NCI-H1694 (cell line): ENCODE measurements around the gene DMTF1.
"Not testable (repeated sequence)": the region's sequence is repeated elsewhere in the genome, so short reads cannot be mapped to it uniquely, and the experiment has no call there.

ENCODE experiments used
- DNase-seq: peaks from one replicate; lab custom pipeline; 2025; lab: John Stamatoyannopoulos, UW

Gene DMTF1

DNA sequence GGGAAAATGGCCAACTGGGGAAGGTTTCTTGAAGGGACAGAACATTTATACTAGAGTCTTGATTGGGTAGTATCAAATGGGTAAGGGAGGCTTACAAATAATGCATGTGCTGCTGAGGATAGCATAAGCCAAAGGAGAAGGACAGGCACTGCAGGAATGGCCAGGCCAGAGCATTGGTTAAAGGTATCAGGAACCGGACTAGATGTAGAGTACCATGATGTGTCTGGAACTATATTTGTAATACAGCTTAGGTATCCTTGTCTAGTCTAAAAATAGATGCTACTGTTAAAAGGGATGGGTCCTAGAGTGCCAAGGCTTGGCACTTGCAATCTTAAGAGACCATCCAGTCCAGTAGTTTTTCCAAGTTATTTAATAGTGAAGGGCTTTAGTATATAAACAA, 47.0 kb downstream of the DMTF1 start:
- DNase-seq, result no peak

DNA sequence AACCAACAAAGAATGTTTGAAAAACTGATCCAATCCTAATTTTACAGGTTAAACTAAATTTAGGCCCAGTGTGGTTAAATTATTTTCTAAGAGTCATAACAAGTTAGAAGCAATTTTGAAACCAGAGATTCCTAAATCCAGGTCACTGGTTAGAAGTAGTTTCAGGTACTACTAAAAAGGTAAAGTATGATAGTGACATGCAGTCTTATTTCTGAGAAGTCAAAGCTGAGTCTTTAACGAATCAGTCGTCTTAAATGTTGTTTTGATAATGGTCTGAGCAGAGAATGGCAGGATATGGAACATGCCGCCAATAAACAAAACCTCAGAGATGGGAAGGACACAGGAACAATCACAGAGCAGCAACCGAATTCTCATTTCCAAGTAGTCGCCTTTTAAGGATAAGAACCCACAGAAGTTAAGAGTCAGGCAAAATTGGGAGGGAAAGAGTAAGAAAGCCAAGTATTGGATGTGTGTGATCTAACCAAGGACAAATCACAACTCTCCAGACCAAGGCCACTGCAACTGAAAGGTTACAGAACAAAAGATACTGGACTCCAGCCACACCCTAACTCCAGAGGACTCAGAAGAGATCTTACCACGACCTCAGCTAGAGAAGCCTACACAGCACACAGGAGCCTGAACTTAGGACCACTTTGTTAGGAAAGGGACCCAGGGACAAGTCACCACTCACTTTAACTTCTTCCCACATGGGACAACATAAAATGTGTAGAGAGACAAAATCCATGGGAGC, 47.6 kb downstream of the DMTF1 start:
- no peak for DNase-seq

DNA sequence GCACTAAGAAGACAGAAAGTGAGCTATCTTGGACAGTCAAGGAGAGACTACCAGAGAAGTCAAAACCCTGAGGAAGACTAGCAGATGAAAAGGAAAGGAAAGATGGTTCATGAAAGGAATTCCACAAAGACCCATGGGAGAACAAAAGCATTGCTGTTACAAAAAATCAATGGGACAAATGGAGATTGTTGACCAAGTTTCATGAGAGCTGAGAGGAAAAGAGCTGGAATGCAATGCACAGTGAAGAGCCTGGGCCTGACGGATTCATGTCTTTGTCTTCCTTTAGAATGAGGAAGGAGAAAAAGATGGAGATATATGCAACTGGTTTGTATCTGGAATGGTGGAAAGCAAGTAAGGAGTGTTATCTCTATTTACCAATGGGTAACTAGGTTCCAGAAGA, 50.0 kb downstream of the DMTF1 start:
- no peak for DNase-seq

DNA sequence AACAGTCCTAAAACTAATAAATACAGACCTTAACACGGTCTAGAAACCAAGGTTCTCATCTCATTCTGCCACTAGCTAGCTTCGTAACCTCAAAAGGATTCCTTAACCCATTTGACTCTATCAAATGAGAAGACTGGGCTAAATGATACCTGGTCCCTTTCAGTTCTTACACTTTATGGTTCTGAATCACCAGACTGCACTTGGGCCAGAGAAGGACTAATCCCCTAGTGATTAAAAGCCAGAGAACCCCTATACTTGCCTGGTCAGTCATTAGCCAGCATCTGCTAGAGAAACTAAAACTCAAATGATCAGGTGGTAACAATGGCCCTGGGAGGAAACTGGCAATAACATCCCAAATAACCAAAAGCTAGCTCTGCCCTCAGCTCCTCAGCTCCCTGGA, 50.5 kb downstream of the DMTF1 start:
- no peak for DNase-seq

GRCh38 chr7:87203929-87204328, 51.7 kb downstream of the DMTF1 start:
- not testable (repeated sequence) for DNase-seq

GRCh38 chr7:87204933-87205332, 52.7 kb downstream of the DMTF1 start:
- DNase-seq, result no peak

- not testable (repeated sequence) for DNase-seq
Measured at GRCh38 chr7:87205701-87206100, 53.4 kb downstream of the DMTF1 start.

DNA sequence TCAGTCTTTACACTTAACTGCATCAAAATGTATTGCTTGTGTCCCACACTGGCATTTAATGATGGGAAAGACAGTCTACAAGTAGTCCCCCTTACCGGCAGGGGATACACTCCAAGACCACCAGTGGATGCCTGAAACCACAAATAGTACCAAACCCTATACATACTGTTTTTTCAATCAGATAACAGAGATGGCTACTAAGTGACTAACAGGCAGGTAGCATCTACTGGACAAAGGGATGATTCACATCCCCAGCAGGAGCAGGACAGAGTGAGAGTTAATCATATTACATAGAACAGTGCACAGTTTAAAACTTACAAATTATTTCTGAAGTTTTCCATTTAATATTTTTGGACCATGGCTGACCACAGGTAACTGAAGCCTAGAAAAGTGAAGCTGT, 54.1 kb downstream of the DMTF1 start:
- DNase-seq, result no peak

- no peak for DNase-seq
Measured at GRCh38 chr7:87209295-87209924, 57.2 kb downstream of the DMTF1 start.

DNA sequence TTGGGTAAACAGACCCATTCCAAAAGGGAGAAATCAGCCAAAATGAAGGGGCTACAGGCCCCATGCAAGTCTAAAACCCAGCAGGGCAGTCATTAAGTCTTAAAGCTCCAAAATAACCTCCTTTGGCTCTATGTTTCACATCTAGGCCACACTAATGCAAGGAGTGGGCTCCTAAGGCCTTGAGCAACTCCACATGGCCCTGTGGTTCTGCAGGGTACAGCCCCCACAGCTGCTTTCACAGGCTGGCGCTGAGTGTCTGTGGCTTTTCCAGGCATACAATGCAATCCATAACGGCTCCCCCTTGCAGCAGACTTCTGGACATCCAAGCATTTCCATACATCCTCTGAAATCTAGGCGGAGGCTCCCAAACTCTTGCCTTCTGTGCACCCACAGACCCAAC, 58.3 kb downstream of the DMTF1 start:
- no peak for DNase-seq

DNA sequence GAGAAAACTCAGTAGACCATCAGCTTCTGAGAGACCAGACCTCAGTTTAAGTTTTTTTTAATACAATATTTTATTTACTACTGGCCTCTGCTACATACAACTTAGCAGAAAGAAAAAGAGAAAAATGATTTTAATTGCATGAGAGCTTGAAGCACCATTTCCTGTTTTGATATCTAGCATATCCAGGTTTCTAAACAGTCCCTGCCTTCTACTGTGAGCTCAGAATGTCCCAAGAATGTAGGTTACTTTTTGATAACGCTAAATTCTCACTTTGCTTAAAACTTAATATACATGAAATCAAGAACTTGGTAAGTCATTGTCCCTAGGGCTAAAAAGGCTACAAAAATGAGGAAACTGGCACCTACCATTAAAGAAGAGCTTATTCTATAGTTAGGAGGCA, 60.2 kb downstream of the DMTF1 start:
- no peak for DNase-seq

GRCh38 chr7:87213252-87213651, 61.0 kb downstream of the DMTF1 start:
- DNase-seq, result no peak

DNA sequence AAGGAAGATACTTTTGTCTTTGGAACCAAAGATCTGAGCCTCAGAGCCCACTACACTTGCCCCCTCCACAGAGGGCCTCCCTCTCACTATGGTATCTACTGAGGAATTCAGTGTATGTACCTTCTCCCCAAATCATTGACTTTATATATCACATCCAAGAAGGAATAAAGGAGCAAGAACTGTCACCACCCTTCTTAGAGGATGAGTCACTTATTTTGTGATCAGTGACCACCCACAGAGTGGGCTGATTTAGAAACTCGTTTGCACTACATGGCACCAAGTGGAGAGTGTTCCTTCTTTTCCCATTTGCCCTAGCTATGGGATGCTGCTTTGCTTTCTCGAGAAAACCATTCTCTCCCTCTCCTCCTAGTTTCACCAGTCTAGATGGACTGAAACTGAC, 61.6 kb downstream of the DMTF1 start:
- no peak for DNase-seq

DNA sequence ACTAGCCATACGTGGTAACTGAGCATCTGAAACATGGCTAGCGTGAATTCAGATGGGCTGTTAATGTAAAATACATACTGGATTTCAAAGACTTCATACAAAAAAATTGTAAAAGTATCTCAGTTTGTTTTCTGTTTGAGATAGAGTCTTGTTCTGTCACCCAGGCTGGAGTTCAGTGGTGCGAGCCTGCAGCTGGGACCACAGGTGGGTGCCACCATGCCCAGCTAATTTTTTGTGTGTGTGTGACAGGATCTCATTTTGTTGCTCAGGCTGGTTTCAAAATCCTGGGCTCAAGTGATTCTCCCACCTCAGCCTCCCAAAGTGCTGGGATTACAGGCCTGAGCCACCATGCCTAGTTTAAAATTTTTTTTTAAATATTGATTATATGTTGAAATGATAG, 62.8 kb downstream of the DMTF1 start:
- no peak for DNase-seq

GRCh38 chr7:87216701-87217508, 64.7 kb downstream of the DMTF1 start:
- no peak for DNase-seq

GRCh38 chr7:87217983-87218653, 65.9 kb downstream of the DMTF1 start:
- DNase-seq, result no peak

- DNase-seq, result no peak
Measured at GRCh38 chr7:87218796-87219544, 66.7 kb downstream of the DMTF1 start.

- DNase-seq, result peak; percentile 32
Measured at GRCh38 chr7:87219545-87220025, 67.3 kb downstream of the DMTF1 start, which contains the start of gene TMEM243. Gene TMEM243 (minus strand): TSS chr7:87219732. CDS start chr7:87219503, 229 bp downstream.

DNA sequence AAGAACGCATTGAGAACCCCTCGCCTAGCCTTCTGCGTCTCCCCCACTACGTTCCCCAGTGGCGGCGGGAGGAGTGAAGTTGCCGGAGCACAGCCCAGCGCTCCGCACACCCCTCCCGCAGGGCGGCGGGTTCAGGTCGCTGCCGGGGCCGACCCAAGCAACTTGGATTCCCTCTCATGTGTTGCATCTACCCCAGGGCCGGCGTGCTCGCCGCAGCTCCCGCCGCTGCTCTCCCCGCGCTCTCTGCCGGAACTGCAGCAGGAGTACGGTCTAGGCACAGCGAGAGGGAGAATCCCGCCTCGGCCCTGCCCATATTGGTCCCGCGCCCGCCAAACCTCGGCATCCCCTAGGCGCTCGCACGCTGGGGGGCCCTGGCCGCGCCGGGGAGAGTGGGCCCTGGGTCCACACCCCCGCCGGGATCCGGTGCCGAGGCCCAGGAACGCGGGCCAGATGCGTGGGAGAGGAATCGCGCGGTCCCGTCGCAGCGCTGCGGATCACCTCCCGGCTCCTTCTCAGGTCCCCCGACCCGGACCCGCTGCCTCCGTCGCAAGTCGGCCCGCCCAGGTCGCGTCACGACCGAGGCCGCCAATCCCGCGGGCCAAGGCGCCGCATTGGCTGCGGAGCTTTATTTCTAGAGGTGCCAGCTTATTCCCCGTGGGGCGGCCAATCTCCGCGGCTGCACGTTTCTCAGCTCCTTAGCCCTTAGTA, 67.9 kb downstream of the DMTF1 start:
- peak; percentile 60 for DNase-seq

DNA sequence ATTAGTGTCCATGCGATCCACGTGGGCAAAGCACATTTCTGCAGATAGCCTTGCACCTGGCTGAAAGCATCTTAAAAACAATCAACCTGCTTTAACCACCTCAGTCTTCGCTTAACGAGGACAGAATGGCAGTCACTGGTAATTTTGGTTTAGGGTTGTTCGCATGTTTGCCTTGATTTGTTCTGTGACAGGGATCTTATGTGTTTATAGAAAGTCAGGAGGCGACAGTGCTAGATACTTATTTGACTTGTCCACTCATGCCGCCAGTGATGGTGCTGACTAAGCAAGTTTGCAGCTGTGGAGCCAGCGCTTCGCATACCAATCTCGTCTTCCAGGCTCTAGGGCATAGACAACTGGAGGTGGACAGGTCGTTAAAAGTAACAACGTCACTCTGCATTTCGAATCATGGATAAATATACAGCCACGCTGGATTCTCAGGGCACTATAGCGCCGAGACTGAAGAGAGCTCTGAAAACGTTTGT, 68.5 kb downstream of the DMTF1 start:
- no peak for DNase-seq

DNA sequence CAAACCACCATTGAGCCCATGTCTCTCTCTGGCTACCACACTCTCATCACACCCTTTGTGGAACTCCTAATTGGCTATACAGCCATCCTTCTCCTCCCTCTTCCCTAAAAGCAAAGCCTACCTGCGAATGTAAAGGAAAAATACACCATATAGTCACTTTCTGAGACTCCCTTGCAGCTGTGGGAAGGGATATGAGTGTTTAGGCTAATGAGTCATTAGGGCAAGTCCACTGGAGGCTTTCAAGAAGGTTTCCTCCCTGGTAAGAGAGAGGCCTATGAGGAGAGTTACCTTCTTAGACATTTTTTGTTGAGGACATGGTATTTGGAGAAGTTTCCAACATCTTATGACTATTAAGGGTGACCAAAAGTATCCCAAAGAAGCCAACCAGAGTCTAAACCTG, 71.4 kb downstream of the DMTF1 start:
- DNase-seq, result no peak
